AG10803 (cell line): ENCODE results near the gene TRMU.

Source experiments
- DNase-seq: peaks from one replicate; pipeline ENCODE4 v3.0.0; 2010; ENCODE audit warnings: low read depth
- H3K4me3 ChIP-seq: 2 replicates; pipeline ENCODE4 v1.5.1; 2011; ENCODE audit warnings: mild to moderate bottlenecking, low read length, control low read depth
- TF ChIP-seq, protein P1 (sequence below): conservative IDR thresholded peaks from 2 replicates; pipeline ENCODE4 v1.5.1; 2011; ENCODE audit warnings: mild to moderate bottlenecking, low read length, control low read depth, inconsistent platforms

TRMU gene

DNA sequence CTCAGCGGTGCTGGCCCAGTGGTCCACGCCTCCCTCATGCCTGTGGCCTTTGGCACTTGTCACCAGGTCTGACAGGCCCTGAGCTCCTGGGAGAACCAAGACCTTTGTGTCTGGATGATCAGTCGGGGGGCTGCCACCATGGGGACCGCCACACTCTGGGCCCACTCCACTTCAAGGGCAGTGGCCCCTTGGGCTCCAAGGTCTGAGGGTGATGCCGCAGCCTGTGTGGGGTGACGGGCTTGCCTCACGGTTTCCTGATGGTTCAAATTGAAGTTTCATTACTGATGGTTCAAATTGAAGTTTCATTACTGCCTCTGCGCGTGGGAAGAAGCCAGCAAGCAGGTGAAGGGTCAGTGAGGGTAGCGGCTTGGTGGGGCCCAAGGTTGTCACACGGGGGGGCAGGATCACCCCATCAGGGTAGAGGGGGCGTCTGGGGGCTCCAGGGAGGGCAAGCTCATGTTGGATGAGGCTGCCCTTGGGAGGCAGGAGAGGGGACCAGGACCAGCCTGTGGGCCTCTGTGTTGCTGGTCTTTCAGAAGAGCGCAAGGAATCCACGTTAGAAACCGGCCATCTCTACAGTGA is 27.5 kb downstream of the TRMU start:
- TF ChIP-seq, protein P1, sequence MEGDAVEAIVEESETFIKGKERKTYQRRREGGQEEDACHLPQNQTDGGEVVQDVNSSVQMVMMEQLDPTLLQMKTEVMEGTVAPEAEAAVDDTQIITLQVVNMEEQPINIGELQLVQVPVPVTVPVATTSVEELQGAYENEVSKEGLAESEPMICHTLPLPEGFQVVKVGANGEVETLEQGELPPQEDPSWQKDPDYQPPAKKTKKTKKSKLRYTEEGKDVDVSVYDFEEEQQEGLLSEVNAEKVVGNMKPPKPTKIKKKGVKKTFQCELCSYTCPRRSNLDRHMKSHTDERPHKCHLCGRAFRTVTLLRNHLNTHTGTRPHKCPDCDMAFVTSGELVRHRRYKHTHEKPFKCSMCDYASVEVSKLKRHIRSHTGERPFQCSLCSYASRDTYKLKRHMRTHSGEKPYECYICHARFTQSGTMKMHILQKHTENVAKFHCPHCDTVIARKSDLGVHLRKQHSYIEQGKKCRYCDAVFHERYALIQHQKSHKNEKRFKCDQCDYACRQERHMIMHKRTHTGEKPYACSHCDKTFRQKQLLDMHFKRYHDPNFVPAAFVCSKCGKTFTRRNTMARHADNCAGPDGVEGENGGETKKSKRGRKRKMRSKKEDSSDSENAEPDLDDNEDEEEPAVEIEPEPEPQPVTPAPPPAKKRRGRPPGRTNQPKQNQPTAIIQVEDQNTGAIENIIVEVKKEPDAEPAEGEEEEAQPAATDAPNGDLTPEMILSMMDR, result no peak

GRCh38 chr22:46363611-46364321 is 28.3 kb downstream of the TRMU start:
- no peak overlapping the region for H3K4me3 ChIP-seq
- TF ChIP-seq, protein P1, result no peak
- no peak for DNase-seq

More for the DNA sequence above, 27.5 kb downstream of the TRMU start:
- no peak overlapping the region for H3K4me3 ChIP-seq
- no peak for DNase-seq

DNA sequence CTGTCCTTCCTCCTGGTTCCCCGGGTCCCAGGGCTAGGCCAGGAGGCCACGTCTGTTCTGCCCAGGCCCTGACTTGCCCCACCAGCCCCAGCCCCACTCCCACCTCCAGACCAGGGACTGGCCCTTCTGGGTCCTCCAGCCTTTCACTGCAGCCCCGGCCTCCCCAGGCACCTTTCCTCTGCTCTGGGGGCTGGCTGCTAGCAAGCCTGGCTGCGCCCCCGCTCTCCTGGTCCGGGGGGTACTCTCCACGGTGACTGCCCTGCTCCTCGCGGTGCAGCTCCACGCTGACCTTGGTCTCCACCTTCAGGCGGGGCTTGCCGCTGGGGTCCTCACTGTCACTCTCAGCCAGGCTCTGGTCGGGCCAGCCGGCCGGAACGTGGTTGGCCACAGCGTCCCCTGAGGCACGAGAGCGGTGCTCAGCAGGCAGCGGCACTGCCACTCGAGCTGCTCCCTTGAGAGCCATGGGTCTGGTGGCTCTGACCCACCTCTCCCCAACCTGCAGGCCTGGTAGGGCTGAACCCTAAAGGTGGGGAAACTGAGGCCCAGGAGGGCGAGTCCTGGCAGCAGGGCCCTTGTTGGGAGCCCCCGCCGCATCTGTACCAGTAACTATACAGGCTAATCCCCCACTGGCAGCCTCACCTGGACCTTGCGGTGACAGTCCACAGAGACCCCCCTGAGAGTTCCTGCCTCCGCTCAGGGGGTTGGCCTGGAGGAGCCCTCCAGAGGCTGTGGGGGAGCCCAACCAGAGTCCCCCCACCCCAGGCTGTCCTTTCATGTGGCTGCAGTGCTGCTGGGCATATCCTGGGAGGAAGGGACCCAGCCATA is 29.0 kb downstream of the TRMU start:
- no peak for DNase-seq
- TF ChIP-seq, protein P1, result no peak
- no peak overlapping the region for H3K4me3 ChIP-seq

DNA sequence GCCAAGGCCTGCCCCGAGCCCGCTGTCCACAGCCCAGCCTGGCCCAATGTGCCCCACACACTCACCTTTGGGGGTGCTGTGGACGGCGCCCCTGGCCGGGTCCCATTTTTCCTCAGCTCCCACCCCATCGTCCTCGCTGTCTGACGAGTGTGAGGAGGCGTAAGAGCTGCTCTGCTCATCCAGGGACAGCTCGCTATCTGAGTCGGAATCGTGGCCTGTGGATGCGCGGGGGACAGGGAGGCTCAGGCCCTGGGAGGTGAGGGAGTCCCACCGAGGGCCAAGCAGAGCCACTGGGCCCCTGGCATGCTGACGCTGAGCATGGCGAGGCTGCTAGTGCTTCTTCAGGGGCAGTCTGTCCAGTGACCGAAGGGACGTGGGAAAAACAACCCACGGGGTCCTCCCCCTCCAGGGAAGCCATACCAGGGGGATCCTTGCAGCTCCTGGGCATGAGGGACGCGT is 29.7 kb downstream of the TRMU start:
- H3K4me3 ChIP-seq, result no peak overlapping the region
- TF ChIP-seq, protein P1, result no peak
- no peak for DNase-seq

DNA sequence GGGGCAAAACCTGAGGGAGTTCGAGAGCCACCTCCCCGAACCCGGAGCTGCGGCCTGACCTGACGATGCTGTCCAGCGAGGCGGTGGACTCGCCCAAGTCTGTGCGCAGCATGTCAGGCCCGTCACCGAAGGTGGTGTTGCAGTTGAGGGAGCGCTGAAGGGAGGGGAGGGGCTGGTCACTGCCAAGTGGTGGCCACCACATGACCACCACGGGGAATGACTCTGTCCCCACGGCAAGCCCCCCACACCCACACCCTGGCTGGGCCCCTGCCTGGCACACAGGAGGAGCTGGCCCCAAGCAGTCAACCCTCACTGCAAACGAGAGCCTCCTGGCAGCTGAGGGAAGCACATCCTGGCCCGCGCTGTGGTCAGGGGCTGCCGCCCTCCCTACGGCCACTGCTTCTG is 30.8 kb downstream of the TRMU start:
- DNase-seq, result no peak
- TF ChIP-seq, protein P1, result no peak
- no peak overlapping the region for H3K4me3 ChIP-seq

- DNase-seq, result no peak
- no peak overlapping the region for H3K4me3 ChIP-seq
- TF ChIP-seq, protein P1, result no peak
These were observed 31.5 kb downstream of the TRMU start for GRCh38 chr22:46366801-46367706.
